ENCODE data around the gene FLII. TPM values are rescaled to one million over a fixed set of nuclear protein-coding genes. Genes with fewer than 3 reads are reported as not detected.

FLII gene
- total and polyA plus RNA-seq, 2 of the 8 experiments (the other 6 are each of a cell fraction or from before 2014, with no cell fraction given): 300 to 549 TPM

DNA sequence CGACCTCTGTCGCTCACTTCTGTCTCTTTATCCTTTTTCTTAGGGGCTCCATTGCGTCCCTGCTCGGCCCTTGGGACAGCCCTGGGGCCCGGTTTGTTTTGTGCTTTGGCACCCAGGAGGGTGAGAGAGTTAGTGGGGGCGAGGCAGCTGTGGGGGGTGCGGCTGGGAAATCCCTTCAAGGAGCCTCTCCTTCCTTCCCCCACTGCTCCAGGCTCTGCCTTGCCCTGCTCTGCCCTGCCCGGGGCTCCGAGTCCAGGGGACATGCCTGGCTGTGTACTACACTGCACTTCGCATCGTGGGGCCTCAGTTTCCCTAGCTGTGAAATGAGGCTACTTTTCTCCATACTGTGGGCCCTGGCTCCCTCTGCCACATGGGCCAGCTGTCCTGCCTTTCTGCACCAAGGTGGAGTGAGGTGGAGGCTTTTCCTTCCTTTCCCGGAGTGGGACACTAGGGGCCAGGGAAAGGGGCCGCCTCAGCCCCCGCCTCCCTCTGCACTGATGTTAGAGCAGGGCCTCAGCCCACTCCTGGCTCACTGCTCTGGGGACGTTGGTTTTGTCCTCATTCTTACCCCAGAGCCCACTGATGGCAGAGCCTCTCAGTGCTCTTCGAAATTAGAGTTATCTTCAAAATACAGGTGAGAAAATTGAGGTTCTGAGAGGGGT is 32.1 kb downstream of the FLII start (continued):
- TF ChIP-seq, protein P1, sequence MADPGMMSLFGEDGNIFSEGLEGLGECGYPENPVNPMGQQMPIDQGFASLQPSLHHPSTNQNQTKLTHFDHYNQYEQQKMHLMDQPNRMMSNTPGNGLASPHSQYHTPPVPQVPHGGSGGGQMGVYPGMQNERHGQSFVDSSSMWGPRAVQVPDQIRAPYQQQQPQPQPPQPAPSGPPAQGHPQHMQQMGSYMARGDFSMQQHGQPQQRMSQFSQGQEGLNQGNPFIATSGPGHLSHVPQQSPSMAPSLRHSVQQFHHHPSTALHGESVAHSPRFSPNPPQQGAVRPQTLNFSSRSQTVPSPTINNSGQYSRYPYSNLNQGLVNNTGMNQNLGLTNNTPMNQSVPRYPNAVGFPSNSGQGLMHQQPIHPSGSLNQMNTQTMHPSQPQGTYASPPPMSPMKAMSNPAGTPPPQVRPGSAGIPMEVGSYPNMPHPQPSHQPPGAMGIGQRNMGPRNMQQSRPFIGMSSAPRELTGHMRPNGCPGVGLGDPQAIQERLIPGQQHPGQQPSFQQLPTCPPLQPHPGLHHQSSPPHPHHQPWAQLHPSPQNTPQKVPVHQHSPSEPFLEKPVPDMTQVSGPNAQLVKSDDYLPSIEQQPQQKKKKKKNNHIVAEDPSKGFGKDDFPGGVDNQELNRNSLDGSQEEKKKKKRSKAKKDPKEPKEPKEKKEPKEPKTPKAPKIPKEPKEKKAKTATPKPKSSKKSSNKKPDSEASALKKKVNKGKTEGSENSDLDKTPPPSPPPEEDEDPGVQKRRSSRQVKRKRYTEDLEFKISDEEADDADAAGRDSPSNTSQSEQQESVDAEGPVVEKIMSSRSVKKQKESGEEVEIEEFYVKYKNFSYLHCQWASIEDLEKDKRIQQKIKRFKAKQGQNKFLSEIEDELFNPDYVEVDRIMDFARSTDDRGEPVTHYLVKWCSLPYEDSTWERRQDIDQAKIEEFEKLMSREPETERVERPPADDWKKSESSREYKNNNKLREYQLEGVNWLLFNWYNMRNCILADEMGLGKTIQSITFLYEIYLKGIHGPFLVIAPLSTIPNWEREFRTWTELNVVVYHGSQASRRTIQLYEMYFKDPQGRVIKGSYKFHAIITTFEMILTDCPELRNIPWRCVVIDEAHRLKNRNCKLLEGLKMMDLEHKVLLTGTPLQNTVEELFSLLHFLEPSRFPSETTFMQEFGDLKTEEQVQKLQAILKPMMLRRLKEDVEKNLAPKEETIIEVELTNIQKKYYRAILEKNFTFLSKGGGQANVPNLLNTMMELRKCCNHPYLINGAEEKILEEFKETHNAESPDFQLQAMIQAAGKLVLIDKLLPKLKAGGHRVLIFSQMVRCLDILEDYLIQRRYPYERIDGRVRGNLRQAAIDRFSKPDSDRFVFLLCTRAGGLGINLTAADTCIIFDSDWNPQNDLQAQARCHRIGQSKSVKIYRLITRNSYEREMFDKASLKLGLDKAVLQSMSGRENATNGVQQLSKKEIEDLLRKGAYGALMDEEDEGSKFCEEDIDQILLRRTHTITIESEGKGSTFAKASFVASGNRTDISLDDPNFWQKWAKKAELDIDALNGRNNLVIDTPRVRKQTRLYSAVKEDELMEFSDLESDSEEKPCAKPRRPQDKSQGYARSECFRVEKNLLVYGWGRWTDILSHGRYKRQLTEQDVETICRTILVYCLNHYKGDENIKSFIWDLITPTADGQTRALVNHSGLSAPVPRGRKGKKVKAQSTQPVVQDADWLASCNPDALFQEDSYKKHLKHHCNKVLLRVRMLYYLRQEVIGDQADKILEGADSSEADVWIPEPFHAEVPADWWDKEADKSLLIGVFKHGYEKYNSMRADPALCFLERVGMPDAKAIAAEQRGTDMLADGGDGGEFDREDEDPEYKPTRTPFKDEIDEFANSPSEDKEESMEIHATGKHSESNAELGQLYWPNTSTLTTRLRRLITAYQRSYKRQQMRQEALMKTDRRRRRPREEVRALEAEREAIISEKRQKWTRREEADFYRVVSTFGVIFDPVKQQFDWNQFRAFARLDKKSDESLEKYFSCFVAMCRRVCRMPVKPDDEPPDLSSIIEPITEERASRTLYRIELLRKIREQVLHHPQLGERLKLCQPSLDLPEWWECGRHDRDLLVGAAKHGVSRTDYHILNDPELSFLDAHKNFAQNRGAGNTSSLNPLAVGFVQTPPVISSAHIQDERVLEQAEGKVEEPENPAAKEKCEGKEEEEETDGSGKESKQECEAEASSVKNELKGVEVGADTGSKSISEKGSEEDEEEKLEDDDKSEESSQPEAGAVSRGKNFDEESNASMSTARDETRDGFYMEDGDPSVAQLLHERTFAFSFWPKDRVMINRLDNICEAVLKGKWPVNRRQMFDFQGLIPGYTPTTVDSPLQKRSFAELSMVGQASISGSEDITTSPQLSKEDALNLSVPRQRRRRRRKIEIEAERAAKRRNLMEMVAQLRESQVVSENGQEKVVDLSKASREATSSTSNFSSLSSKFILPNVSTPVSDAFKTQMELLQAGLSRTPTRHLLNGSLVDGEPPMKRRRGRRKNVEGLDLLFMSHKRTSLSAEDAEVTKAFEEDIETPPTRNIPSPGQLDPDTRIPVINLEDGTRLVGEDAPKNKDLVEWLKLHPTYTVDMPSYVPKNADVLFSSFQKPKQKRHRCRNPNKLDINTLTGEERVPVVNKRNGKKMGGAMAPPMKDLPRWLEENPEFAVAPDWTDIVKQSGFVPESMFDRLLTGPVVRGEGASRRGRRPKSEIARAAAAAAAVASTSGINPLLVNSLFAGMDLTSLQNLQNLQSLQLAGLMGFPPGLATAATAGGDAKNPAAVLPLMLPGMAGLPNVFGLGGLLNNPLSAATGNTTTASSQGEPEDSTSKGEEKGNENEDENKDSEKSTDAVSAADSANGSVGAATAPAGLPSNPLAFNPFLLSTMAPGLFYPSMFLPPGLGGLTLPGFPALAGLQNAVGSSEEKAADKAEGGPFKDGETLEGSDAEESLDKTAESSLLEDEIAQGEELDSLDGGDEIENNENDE (IDR thresholded peaks at IDR 0.05; ENCODE audit: insufficient replicate concordance, low read length): no peak
- TF ChIP-seq TAF1 (IDR thresholded peaks at IDR 0.05; ENCODE audit: low read depth, low read length): no peak
- TF ChIP-seq, protein P2, sequence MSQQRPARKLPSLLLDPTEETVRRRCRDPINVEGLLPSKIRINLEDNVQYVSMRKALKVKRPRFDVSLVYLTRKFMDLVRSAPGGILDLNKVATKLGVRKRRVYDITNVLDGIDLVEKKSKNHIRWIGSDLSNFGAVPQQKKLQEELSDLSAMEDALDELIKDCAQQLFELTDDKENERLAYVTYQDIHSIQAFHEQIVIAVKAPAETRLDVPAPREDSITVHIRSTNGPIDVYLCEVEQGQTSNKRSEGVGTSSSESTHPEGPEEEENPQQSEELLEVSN (IDR thresholded peaks at IDR 0.05): no peak
- TF ChIP-seq, protein P3, sequence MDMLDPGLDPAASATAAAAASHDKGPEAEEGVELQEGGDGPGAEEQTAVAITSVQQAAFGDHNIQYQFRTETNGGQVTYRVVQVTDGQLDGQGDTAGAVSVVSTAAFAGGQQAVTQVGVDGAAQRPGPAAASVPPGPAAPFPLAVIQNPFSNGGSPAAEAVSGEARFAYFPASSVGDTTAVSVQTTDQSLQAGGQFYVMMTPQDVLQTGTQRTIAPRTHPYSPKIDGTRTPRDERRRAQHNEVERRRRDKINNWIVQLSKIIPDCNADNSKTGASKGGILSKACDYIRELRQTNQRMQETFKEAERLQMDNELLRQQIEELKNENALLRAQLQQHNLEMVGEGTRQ (IDR thresholded peaks at IDR 0.05; ENCODE audit: low read length): no peak
- no peak for TF ChIP-seq RAD21 (IDR thresholded peaks at IDR 0.05 in 1 of 2, conservative IDR thresholded peaks at IDR 0.05 in 1 of 2; ENCODE audit: low read depth in 2 of 2, low read length in 2 of 2)
- no peak for TF ChIP-seq EP300 (IDR thresholded peaks at IDR 0.05; ENCODE audit: borderline replicate concordance in 1 of 2, low read depth in 2 of 2, low read length in 2 of 2)
- no peak for TF ChIP-seq SUZ12 (IDR thresholded peaks at IDR 0.05; ENCODE audit: low read length)
- no peak for TF ChIP-seq TCF12 (IDR thresholded peaks at IDR 0.05; ENCODE audit: low read depth, low read length)
